IgD-negative memory B cell (primary cell): ENCODE measurements around the gene CPT1A. TPM values are rescaled to one million over a fixed set of nuclear protein-coding genes. Genes with fewer than 3 reads are reported as not detected.

Source experiments
- H3K27ac Mint-ChIP-seq, 3 donors: one replicate each; pipeline ENCODE4 v1.8.0; 2020 to 2022; ENCODE audit warnings: mild to moderate bottlenecking in 3 of 3, mixed read lengths in 3 of 3, moderate library complexity in 1 of 3
- H3K27me3 Mint-ChIP-seq: one replicate; pipeline ENCODE4 v1.8.0; 2021; ENCODE audit warnings: mixed read lengths
- H3K36me3 Mint-ChIP-seq: one replicate; pipeline ENCODE4 v1.8.0; 2020; ENCODE audit warnings: mild to moderate bottlenecking, mixed read lengths
- H3K4me1 Mint-ChIP-seq, 3 donors: one replicate each; pipeline ENCODE4 v1.8.0; 2020 to 2022; ENCODE audit warnings: mixed read lengths in 3 of 3, mild to moderate bottlenecking in 1 of 3
- H3K4me3 Mint-ChIP-seq, 4 donors: one replicate each; pipeline ENCODE4 v1.8.0; 2020 to 2022; ENCODE audit warnings: mild to moderate bottlenecking in 4 of 4, mixed read lengths in 4 of 4, moderate library complexity in 3 of 4
- H3K9me3 Mint-ChIP-seq, 3 donors: one replicate each; pipeline ENCODE4 v1.8.0; 2020 to 2021; ENCODE audit warnings: mixed read lengths in 3 of 3, mild to moderate bottlenecking in 1 of 3
- polyA plus RNA-seq: library from polyadenylated mRNA; unstranded; fragments of 300-500 nt; fragmentation: Illumina TruSeq; gene quantifications from one replicate; pipeline ENCODE4 v1.2.3, GENCODE V29; 2021

Gene CPT1A
- polyA plus RNA-seq, 1 donor from 2014 or later = 5.8 TPM

- Mint-ChIP-seq H3K4me1 (peaks cover 16 to 24% (median 24%) of the 10 kb centered on the region in 3 donors), H3K27me3 (no peaks in the 10 kb centered on the region), H3K36me3 (peaks cover 7% of the 10 kb centered on the region), H3K27ac (peak overlapping the region in 1 of 3 donors; percentile 60), H3K9me3 (no peaks in the 10 kb centered on the region), H3K4me3 (peak overlapping the region in 2 of 4 donors; percentile 49 to 57)
Observed at GRCh38 chr11:68828155-68828931, 13.4 kb downstream of the CPT1A start.

DNA sequence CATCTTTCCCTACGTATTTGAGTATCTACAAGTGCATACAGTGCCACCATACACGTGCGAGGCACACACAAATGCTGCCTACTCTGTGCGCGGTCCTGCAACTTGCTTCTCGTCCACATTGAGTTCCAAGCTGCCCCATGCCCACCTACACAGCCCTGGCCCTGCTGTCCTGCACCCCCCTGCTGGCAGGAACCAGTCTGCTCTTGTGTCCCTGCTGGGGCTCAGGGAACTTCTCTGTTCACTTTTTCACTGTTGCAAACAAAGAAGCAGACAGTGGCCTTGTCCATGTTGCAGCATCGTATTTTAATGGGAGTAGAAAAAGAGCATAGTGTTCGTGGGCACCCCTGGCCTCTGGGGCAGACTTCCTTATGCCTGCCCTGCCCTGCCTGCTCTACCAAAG lies 14.0 kb downstream of the CPT1A start:
- peaks cover 16 to 24% (median 24%) of the 10 kb centered on the region in 3 donors for H3K4me1 Mint-ChIP-seq
- H3K27me3 Mint-ChIP-seq = no peaks in the 10 kb centered on the region
- H3K9me3 Mint-ChIP-seq = no peaks in the 10 kb centered on the region
- peaks cover 7% of the 10 kb centered on the region for H3K36me3 Mint-ChIP-seq
- peak overlapping the region in 1 of 3 donors; percentile 34 for H3K27ac Mint-ChIP-seq
- H3K4me3 Mint-ChIP-seq = no peak overlapping the region

- H3K27ac Mint-ChIP-seq = peak overlapping the region in 1 of 3 donors; percentile 87
- peaks cover 16 to 24% (median 24%) of the 10 kb centered on the region in 3 donors for H3K4me1 Mint-ChIP-seq
- no peaks in the 10 kb centered on the region for H3K27me3 Mint-ChIP-seq
- H3K4me3 Mint-ChIP-seq = no peak overlapping the region
- H3K9me3 Mint-ChIP-seq = no peaks in the 10 kb centered on the region
- H3K36me3 Mint-ChIP-seq = peaks cover 7% of the 10 kb centered on the region
Observed at GRCh38 chr11:68826726-68827125, 15.0 kb downstream of the CPT1A start.

- H3K4me1 Mint-ChIP-seq = peaks cover 14 to 24% (median 18%) of the 10 kb centered on the region in 3 donors
- no peaks in the 10 kb centered on the region for H3K9me3 Mint-ChIP-seq
- H3K4me3 Mint-ChIP-seq = no peak overlapping the region
- no peaks in the 10 kb centered on the region for H3K27me3 Mint-ChIP-seq
- H3K27ac Mint-ChIP-seq = no peak overlapping the region
- peaks cover 8% of the 10 kb centered on the region for H3K36me3 Mint-ChIP-seq
Observed at GRCh38 chr11:68825571-68825970, 16.1 kb downstream of the CPT1A start.

- Mint-ChIP-seq H3K27me3 (no peaks in the 10 kb centered on the region), H3K9me3 (no peaks in the 10 kb centered on the region), H3K27ac (no peak overlapping the region)
Observed at GRCh38 chr11:68822546-68822945, 19.2 kb downstream of the CPT1A start.

DNA sequence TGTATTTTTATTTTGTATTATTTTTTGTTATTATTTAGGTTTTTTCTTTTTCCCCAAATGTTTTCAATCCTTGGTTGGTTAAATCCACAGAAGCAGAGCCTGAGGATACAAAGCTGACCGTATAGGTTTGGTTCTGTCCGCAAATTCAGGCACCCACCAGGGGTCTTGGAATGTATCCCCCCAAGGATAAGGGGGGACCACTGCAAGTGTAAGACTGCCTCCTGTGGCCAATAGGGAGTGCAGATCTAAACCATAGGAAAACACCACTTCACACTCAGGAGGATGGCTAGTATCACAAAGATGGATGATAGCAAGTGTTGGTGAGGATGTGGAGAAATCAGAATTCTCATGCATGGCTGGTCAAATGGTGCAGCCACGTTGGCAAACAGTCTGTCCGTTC lies 20.0 kb downstream of the CPT1A start:
- Mint-ChIP-seq H3K27ac (no peak overlapping the region), H3K4me3 (no peak overlapping the region), H3K36me3 (peaks cover 3% of the 10 kb centered on the region), H3K4me1 (peaks cover 4 to 18% (median 7%) of the 10 kb centered on the region in 3 donors), H3K9me3 (no peaks in the 10 kb centered on the region), H3K27me3 (no peaks in the 10 kb centered on the region)

More at GRCh38 chr11:68822546-68822945, 19.2 kb downstream of the CPT1A start:
- no peak overlapping the region for H3K4me3 Mint-ChIP-seq
- H3K4me1 Mint-ChIP-seq = peaks cover 5 to 15% (median 7%) of the 10 kb centered on the region in 3 donors
- peaks cover 3% of the 10 kb centered on the region for H3K36me3 Mint-ChIP-seq

DNA sequence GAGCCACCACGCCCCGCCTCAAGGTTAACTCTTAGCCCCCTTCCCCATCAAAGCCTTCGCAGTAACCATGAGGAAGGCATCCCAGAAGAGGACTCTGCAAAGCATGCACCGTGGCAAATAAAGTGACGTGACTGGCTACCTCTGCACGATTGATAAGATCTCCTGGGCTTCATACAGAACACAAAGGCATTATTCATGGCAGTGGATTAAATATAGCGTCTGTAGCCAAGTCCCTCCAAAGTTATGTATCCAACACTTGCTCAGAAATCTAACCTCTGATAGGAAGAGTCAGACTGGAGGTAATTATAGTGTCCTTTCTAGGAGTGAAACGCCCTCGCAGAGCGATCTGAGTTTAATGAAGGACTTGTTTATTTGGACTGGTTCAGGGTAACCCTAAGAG lies 22.4 kb downstream of the CPT1A start:
- Mint-ChIP-seq H3K9me3 (no peaks in the 10 kb centered on the region), H3K36me3 (peaks cover 3% of the 10 kb centered on the region), H3K27ac (no peak overlapping the region), H3K4me1 (peaks cover 0 to 12% (median 3%) of the 10 kb centered on the region in 3 donors), H3K4me3 (no peak overlapping the region), H3K27me3 (no peaks in the 10 kb centered on the region)

DNA sequence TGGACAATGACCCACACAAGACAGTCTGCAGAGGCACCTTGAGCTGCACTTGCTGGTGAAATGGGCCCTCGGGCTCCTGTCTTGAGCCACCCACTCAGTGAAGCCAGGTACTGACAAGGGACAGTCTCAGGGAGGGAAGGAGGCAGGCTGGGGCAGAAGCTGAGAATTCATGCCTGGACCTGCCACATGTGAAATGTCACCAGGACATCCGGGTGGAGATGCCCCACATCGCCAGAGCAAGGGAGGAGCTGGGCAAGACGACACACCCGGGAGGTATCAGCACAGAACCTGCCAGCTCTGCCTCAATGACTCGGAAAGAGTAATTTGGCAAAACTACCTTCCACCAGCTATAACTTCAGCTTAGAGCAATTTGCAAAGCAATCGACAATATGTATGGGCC lies 23.5 kb downstream of the CPT1A start:
- peaks cover 0 to 11% (median 9%) of the 10 kb centered on the region in 3 donors for H3K4me1 Mint-ChIP-seq
- H3K27me3 Mint-ChIP-seq = no peaks in the 10 kb centered on the region
- peaks cover 2% of the 10 kb centered on the region for H3K36me3 Mint-ChIP-seq
- no peak overlapping the region for H3K4me3 Mint-ChIP-seq
- no peaks in the 10 kb centered on the region for H3K9me3 Mint-ChIP-seq
- H3K27ac Mint-ChIP-seq = peak overlapping the region in 1 of 3 donors; percentile 91

DNA sequence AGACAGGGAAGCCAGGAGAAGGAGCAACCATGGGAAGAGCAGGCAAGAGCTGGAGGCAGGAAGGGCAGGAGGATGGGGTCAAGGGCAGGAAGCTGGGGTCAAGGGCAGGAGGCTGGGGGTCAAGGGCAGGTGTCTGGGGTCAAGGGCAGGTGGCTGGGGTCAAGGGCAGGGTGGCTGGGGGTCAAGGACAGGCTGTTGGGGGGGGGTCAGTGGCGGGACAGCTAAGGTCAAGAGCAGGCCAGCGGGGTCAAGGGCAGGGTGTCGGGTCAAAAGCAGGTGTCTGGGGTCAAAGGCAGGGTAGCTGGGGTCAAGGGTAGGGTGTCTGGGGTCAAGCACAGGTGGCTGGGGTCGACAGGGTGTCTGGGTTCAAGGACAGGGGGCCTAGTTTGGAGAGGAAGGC lies 24.2 kb downstream of the CPT1A start:
- Mint-ChIP-seq H3K9me3 (no peaks in the 10 kb centered on the region), H3K4me3 (no peak overlapping the region), H3K36me3 (peaks cover 7% of the 10 kb centered on the region), H3K27me3 (no peaks in the 10 kb centered on the region), H3K27ac (peak overlapping the region in 2 of 3 donors; percentile 91 to 92), H3K4me1 (peaks cover 0 to 11% (median 9%) of the 10 kb centered on the region in 3 donors)

GRCh38 chr11:68816917-68817419 lies 24.7 kb downstream of the CPT1A start:
- Mint-ChIP-seq H3K4me3 (no peak overlapping the region), H3K4me1 (peaks cover 0 to 11% (median 9%) of the 10 kb centered on the region in 3 donors), H3K36me3 (peaks cover 7% of the 10 kb centered on the region), H3K27ac (peak overlapping the region in 1 of 3 donors; percentile 92), H3K27me3 (no peaks in the 10 kb centered on the region), H3K9me3 (no peaks in the 10 kb centered on the region)

DNA sequence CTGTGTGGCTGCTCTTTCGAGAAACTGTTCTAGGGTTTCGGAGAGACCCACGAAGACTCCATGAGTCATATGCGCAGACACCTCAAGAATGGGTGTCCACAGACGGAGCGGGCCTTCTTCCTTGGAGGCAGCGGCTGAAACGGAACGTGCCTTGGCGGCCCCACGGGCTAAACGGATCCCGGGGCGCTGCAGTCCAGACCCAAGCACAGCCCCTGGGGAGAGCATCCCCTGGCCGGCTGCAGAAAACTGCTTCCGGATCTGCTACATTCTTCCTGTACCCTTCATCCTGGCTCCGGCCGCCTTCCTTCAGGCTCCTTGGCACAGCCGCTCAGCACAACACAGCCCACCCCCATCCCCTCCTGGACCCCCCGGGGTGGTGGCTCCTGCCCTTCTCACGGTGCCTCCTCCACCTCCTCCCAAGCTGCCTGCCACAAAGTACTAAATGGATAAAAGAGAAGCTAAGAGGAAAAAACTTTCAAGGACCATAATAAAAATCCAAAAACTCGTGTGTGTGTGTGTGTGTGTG lies 25.4 kb downstream of the CPT1A start:
- H3K27ac Mint-ChIP-seq = no peak overlapping the region
- H3K9me3 Mint-ChIP-seq = no peaks in the 10 kb centered on the region
- H3K36me3 Mint-ChIP-seq = peaks cover 7% of the 10 kb centered on the region
- H3K27me3 Mint-ChIP-seq = no peaks in the 10 kb centered on the region
- H3K4me3 Mint-ChIP-seq = peak overlapping the region in 1 of 4 donors; percentile 52
- peaks cover 0 to 11% (median 9%) of the 10 kb centered on the region in 3 donors for H3K4me1 Mint-ChIP-seq

GRCh38 chr11:68813773-68814172 lies 27.9 kb downstream of the CPT1A start:
- no peaks in the 10 kb centered on the region for H3K27me3 Mint-ChIP-seq
- H3K36me3 Mint-ChIP-seq = peaks cover 5% of the 10 kb centered on the region
- H3K9me3 Mint-ChIP-seq = no peaks in the 10 kb centered on the region
- peak overlapping the region in 2 of 4 donors; percentile 27 to 72 for H3K4me3 Mint-ChIP-seq
- H3K4me1 Mint-ChIP-seq = peaks cover 0 to 12% (median 8%) of the 10 kb centered on the region in 3 donors
- no peak overlapping the region for H3K27ac Mint-ChIP-seq

DNA sequence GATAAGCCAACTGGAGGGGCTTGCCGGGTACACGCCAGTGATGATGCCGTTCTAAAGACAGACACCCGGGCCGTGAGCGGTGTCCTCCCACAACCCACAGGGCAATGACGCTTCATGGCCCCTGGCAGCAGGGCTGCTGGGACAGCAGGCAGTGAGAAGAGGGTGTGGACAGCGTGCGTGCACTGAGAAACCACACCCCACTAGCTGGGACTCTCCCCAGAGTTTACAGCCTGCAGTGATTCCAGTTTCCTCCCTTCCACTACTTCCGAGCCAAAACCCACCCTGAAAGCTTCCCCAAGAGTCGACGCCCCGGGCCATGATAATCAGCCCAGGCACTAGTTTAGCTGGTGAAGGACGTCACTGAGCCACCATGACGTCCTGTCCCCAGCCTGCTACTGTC lies 29.2 kb downstream of the CPT1A start:
- H3K27ac Mint-ChIP-seq = peak overlapping the region in 1 of 3 donors; percentile 27
- peaks cover 5% of the 10 kb centered on the region for H3K36me3 Mint-ChIP-seq
- no peaks in the 10 kb centered on the region for H3K9me3 Mint-ChIP-seq
- H3K27me3 Mint-ChIP-seq = no peaks in the 10 kb centered on the region
- peak overlapping the region in 2 of 4 donors; percentile 27 to 39 for H3K4me3 Mint-ChIP-seq
- peaks cover 0 to 12% (median 6%) of the 10 kb centered on the region in 3 donors for H3K4me1 Mint-ChIP-seq

DNA sequence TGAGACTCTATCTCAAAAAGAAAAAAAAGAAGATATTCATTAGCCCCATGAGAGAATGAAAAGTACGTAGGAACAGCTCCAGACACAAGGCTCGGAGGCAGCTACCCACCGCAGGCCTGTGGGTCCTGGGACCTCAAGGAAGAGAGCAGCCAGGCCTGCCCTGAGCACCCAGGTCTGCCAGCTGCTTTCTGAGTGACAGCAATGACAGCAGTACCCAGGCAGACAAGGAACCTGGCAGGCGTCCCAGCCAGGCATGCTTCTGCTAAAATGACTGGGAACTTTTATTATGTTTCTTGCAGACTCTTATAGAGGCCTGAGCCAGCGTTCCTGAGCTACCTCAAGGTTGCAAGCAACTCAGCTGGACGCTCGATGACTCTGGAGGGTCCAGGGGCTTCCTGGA lies 31.6 kb downstream of the CPT1A start:
- H3K9me3 Mint-ChIP-seq = no peaks in the 10 kb centered on the region
- H3K27ac Mint-ChIP-seq = no peak overlapping the region
- peaks cover 5% of the 10 kb centered on the region for H3K36me3 Mint-ChIP-seq
- H3K27me3 Mint-ChIP-seq = no peaks in the 10 kb centered on the region
- no peak overlapping the region for H3K4me3 Mint-ChIP-seq
- H3K4me1 Mint-ChIP-seq = peaks cover 0 to 8% (median 0%) of the 10 kb centered on the region in 3 donors

DNA sequence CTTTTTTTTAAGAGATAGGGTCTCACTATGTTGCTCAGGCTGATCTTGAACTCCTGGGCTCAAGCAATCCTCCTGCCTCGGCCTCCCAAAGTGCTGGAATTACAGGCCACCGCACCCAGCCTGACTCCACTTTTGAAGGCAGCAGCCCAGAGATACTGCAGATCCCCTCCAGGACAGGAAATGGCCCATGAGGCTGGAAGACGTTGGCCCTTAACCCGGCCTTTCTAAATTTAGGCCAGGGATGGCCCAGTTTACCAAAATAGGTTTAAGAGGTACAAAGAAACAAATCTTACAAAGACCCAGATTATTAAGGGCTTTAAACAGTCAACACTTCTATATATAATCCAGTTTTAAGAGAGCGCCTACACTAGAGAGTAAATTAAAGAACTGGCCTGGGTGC lies 32.2 kb downstream of the CPT1A start:
- no peak overlapping the region for H3K4me3 Mint-ChIP-seq
- H3K36me3 Mint-ChIP-seq = peaks cover 5% of the 10 kb centered on the region
- H3K27ac Mint-ChIP-seq = no peak overlapping the region
- no peaks in the 10 kb centered on the region for H3K9me3 Mint-ChIP-seq
- H3K27me3 Mint-ChIP-seq = no peaks in the 10 kb centered on the region
- peaks cover 0 to 8% (median 0%) of the 10 kb centered on the region in 3 donors for H3K4me1 Mint-ChIP-seq
